K562 (cell line): ENCODE data around the gene PPIF. TPM values are rescaled to one million over a fixed set of nuclear protein-coding genes. Genes with fewer than 3 reads are reported as not detected.

Source experiments
- AFF1 ChIP-seq, 2 experiments: fragments of 450-650 bp; IDR thresholded peaks; 2 replicates each; pipeline ENCODE4 v1.6.1; 2018; ENCODE audit warnings: mild to moderate bottlenecking in 2 of 2, low read depth in 1 of 2; ENCODE audit not compliant: partially characterized antibody in 2 of 2
- BDP1 ChIP-seq: IDR thresholded peaks from 3 replicates; pipeline ENCODE4 v1.6.1; 2011; ENCODE audit not compliant: insufficient read length, insufficient read depth
- CCAR2 ChIP-seq: fragments of 200-400 bp; formaldehyde crosslinking; IDR thresholded peaks from 2 replicates; pipeline ENCODE4 v1.6.1; 2017; ENCODE audit warnings: mild to moderate bottlenecking, low read depth, low read length
- E4F1 ChIP-seq: fragments of 250-450 bp; sonication (Bioruptor Pico); IDR thresholded peaks from 2 replicates; pipeline ENCODE4 v1.5.0; 2021; ENCODE audit warnings: mild to moderate bottlenecking, borderline replicate concordance
- EGR1 ChIP-seq: fragments of 450-650 bp; conservative IDR thresholded peaks from 2 replicates; pipeline ENCODE4 v1.6.1; 2017; ENCODE audit warnings: mild to moderate bottlenecking
- NBN ChIP-seq: fragments of 450-650 bp; IDR thresholded peaks from 2 replicates; pipeline ENCODE4 v1.6.1; 2016; ENCODE audit warnings: low read depth, mild to moderate bottlenecking
- PRDM10 ChIP-seq: fragments of 450-650 bp; IDR thresholded peaks from 2 replicates; pipeline ENCODE4 v1.6.1; 2018; ENCODE audit not compliant: partially characterized antibody
- SP1 ChIP-seq: sonication (generic); formaldehyde crosslinking; IDR thresholded peaks from 2 replicates; pipeline ENCODE4 v1.8.1; 2022; ENCODE audit warnings: mild to moderate bottlenecking, missing genetic modification reagents
- ZBED1 ChIP-seq: IDR thresholded peaks from 2 replicates; pipeline ENCODE4 v1.6.1; 2014
- ZNF445 ChIP-seq: fragments of 250-450 bp; sonication (Bioruptor Pico); IDR thresholded peaks from 2 replicates; pipeline ENCODE4 v1.4.0; 2020; ENCODE audit warnings: low read depth, mild to moderate bottlenecking, moderate library complexity
- ZNF639 ChIP-seq, 2 experiments: fragments of 200-800 bp in 1 of 2; sonication (Bioruptor generic) in 1 of 2; sonication (generic) in 1 of 2; formaldehyde crosslinking in 1 of 2; IDR thresholded peaks in 1 of 2; conservative IDR thresholded peaks in 1 of 2; 2 replicates each; pipeline versions ENCODE4 v1.5.0 to v1.6.1; 2016 to 2020; ENCODE audit warnings: missing compliant biosample characterization in 1 of 2, missing genetic modification characterization in 1 of 2, missing genetic modification reagents in 1 of 2
- polyA plus RNA-seq, 8 experiments: library from polyadenylated mRNA; depleted of rRNA in 4 of 8; stranded (reverse) in 5 of 8; unstranded in 3 of 8; fragments of >200 nt; fragmentation: Nextera tagmentation in 2 of 8; fragmentation: Illumina TruSeq in 1 of 8; extraction: Ambion mirVana in 2 of 8; extraction: Trizol in 1 of 8; gene quantifications; 2 replicates each; pipeline versions ENCODE4 v1.2.1 to v1.2.3, GENCODE V29; 2011 to 2014; ENCODE audit warnings: inconsistent platforms in 1 of 8, missing spikeins in 1 of 8
- total RNA-seq, 7 experiments: library from RNA; depleted of rRNA in 6 of 7; stranded (reverse); fragments of >200 nt in 6 of 7; fragmentation: Illumina TruSeq in 2 of 7; extraction: Trizol in 2 of 7; gene quantifications; 2 replicates each; pipeline versions ENCODE4 v1.2.1 to v1.2.3, GENCODE V29; 2011 to 2021; ENCODE audit warnings: low replicate concordance in 1 of 7

Gene PPIF
- total and polyA plus RNA-seq, 9 of the 15 experiments (the other 6 are each of a cell fraction or from before 2014, with no cell fraction given): 40.9 to 287 (median 117) TPM

GRCh38 chr10:79347226-79347893, at the start of gene PPIF (continued):
- TF ChIP-seq PRDM10 (no peak), ZNF445 (CRISPR knock-in tag) (no peak), ZBED1 (0 out of 2 replicates have a peak, but pooled peaks have one; percentile 31), SP1 (peak; percentile 86), E4F1 (CRISPR knock-in tag) (0 out of 2 replicates have a peak, but pooled peaks have one; percentile 55), EGR1 (peak; percentile 38; the same call in 1 of the 2 replicates), ZNF639 (CRISPR knock-in tag; conservative IDR thresholded peaks at IDR 0.05 in 1 of 2, IDR thresholded peaks at IDR 0.05 in 1 of 2) (no peak), AFF1 (IDR thresholded peaks at IDR 0.05; ENCODE audit: low read depth in 1 of 2, partially characterized antibody in 2 of 2) (no peak), BDP1 (no peak), NBN (0 out of 2 replicates have a peak, but pooled peaks have one; percentile 5), CCAR2 (no peak)
